GM12865 (cell line): ENCODE data around the gene RALB.
"Not testable (repeated sequence)": the region's sequence is repeated elsewhere in the genome, so short reads cannot be mapped to it uniquely, and the experiment has no call there.

Experiments used
- DNase-seq: peaks from one replicate; pipeline ENCODE4 v3.0.0; 2010; ENCODE audit warnings: low read depth
- H3K4me3 ChIP-seq: 2 replicates; pipeline ENCODE4 v1.5.1; 2011; ENCODE audit warnings: mild to moderate bottlenecking, low read depth, low read length, control low read depth
- CTCF ChIP-seq: IDR thresholded peaks from 2 replicates; pipeline ENCODE4 v1.5.1; 2011; ENCODE audit warnings: low read length, control low read depth, low read depth, inconsistent platforms; ENCODE audit not compliant: insufficient read depth; ENCODE audit errors: missing control alignments

The RALB gene

GRCh38 chr2:120303177-120303576 lies 50.5 kb downstream of the RALB start:
- no peak for TF ChIP-seq CTCF
- DNase-seq = no peak
- H3K4me3 ChIP-seq = no peak overlapping the region

GRCh38 chr2:120305296-120305695 lies 52.6 kb downstream of the RALB start:
- no peak overlapping the region for H3K4me3 ChIP-seq
- peak; percentile 22 for DNase-seq
- TF ChIP-seq CTCF = peak; percentile 19

GRCh38 chr2:120305937-120306490 lies 53.4 kb downstream of the RALB start:
- TF ChIP-seq CTCF = no peak
- H3K4me3 ChIP-seq = no peak overlapping the region
- no peak for DNase-seq

- TF ChIP-seq CTCF = no peak
- H3K4me3 ChIP-seq = peak overlapping the region; percentile 34
- DNase-seq = no peak
Measured at GRCh38 chr2:120307482-120307881, 54.8 kb downstream of the RALB start.

- H3K4me3 ChIP-seq = peak overlapping the region; percentile 34
- peak; percentile 80 for DNase-seq
- TF ChIP-seq CTCF = no peak
Measured at GRCh38 chr2:120308038-120308910, 55.6 kb downstream of the RALB start.

GRCh38 chr2:120310136-120310535 lies 57.5 kb downstream of the RALB start:
- TF ChIP-seq CTCF = no peak
- no peak overlapping the region for H3K4me3 ChIP-seq
- peak; percentile 91 for DNase-seq

GRCh38 chr2:120310841-120311240 lies 58.2 kb downstream of the RALB start:
- not testable (repeated sequence) for DNase-seq, H3K4me3 ChIP-seq
